HuH-7.5 (cell line): ENCODE measurements around the gene KCNQ2.

Experiments used
- DNase-seq: peaks from one replicate; pipeline ENCODE4 v3.0.0; 2011; ENCODE audit warnings: low spot score

Gene KCNQ2

DNA sequence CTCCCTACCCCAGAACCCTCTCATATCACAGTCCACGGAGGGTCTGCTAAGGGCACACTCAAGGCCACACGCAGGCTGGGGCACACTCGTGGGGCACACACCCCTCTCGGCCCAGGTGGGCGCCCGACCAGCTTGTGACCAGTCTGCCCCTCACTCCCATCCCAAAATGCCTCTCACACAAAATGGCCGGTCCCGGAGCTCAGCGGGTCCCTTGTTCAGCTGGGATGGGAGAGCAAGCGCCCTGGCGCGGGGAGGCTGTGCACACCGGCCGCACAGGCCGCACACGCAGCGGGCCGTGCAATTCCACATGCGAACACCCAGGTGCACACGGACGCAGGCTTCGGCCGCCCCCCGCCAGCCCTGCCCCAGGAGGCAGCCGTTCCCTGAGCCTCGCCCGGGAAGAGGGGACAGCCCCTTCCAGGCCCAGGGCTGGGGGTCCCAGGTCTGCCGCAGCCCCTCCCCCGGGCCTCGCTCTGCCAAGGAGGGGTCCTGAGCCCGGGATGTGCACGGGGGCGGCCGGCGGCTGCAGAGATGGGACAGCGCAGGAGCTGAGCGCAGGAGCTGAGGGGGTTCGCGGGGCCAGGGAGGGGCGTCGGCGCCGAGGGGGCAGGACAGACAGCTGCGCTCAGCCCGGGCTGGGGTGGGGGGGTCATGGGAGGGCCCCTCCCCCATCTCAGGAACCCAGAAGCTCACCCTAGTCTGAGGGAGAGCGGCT is 1.3 kb downstream of the KCNQ2 start:
- DNase-seq = no peak

DNA sequence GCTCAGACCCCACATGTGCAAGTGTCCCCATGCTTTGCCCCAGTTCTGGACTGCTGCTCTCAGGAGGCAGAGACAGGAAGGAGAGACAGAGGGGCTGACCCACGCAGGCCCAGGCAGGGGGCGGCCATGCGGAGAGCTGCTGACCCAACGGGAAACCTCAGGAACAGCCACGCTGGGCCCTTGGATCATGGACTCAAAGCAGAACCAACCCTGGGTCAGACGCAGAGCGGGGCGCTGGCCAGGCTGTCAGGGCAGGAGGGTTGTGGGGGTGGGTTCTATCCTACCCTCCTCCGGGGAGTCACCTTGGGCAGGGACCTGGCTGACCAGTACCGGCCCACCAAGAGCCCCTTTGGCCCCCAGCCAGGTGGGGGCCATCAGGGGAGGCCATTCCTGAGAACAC is 2.0 kb downstream of the KCNQ2 start:
- DNase-seq = no peak

DNA sequence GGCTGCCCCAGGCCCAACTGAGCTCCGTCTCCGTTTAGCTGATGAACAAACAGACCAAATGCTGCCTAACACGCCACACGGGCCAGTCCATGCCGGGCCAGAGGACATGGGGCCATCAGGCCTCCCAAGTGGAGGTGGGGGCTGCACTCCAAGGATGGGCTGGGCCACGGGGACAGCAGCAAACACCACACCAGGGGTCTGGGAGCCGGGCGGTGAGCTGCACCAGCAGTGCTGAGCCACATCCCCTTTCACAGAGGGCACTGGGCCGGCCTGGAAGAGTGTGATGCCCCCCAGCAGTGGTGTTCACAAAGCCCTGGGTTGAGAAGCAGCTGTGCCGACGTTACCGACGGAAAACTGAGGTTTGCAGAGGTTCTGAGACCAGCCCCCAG is 2.7 kb downstream of the KCNQ2 start:
- no peak for DNase-seq

DNA sequence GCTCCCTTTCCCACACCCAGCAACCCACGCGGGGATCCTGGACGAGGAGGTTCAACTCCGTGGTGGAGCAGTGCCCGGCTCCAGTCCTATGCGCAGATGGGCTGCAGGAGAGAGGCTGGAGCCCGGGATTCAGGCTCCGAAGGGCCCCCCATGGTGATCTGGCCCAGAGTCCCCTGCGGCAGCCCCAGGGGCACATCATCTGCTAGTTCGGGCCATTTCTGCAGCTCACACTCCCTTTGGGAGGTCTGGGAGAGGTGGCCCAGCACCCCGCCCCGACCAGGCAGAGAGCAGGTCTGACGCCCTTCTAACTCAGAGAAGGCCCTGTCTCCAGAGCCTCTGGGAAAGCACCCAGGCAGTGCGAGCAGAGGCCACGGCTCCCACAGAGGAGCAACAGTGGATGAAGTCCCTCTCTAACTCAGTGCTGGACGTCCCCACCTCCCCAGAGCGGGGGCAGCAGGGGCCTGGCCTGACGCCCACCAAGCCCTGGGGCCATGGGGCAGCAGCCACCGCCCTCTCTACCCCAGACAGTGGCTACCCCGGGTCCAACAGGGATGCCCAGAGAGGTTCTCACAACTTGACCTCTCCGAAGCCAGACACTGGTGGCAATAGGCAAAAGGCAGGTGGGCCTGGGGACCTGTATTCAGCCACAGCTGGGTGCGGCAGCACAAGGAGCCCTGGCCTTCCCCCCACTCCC is 3.3 kb downstream of the KCNQ2 start:
- no peak for DNase-seq

DNA sequence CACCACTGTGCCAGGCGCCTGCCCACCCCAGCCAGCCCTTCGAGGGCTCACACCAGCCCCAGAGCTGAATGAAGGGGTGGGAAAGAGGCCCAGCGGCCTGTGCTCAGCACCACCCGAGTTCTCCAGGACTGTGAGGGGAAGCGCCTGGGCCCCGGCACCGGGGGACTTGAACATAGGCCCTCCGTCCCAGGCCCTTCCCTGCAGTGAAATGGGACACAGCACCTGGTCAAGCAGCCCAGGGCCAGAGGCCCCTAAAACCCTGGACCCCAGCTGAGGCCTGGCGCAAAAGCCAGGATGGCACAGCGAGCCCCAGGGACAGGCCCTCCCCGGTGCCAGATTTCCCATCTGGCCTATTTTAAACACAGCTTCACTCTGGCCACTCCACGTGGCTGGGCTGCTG is 4.0 kb downstream of the KCNQ2 start:
- no peak for DNase-seq

DNA sequence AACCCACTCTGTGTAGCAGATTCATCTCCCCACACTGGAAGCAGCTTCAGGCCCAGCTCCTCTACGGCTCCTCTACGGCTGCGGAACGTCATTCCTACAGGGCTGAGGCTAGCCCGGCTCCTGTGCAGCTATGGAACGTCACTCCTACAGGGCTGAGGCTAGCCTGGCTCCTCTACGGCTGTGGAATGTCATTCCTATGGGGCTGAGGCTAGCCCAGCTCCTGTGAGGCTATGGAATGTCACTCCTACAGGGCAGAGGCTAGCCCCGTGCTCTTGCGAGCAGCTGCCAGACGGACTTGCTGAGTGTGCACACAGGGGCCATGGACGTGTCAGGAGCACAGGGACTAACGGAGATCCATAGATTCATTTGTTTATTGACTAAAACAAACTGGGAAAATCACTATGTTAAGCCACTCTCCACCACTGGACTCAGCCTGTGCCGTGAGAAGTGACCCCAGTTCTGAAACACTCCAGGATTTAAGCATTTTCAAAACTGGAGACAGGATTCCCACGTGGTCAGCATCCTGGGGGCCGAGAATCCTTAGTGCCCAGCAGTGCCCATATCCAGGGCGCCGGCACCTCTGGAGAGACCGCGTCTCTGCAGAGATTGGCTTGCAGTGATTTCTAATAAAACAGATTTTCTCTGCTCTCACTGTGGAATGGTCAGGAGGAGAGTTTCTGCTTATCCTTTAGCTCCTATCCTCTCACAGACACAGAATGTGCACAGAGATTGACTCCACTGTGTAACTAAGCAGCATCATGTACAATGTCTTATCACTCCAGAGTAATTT is 5.0 kb downstream of the KCNQ2 start:
- no peak for DNase-seq

DNA sequence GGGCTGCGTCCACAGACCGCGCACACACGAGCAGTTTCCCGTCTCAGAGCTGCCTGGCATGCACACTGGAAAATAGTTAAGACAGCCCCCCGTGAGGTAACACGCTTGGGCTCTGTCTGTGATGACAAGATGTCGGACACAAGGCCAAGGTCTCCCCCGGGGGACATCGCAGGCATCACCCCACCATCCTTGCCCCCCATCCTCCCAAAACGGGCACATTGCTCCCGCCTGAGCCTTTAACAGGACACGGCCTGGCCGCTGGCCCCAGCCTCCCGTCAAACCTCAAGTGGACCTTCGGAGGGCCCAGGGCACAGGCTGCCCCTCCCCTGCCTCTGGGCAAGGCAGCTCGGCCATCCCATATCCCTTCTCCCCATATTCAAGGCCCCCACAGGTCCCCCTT is 5.6 kb downstream of the KCNQ2 start:
- DNase-seq = no peak

DNA sequence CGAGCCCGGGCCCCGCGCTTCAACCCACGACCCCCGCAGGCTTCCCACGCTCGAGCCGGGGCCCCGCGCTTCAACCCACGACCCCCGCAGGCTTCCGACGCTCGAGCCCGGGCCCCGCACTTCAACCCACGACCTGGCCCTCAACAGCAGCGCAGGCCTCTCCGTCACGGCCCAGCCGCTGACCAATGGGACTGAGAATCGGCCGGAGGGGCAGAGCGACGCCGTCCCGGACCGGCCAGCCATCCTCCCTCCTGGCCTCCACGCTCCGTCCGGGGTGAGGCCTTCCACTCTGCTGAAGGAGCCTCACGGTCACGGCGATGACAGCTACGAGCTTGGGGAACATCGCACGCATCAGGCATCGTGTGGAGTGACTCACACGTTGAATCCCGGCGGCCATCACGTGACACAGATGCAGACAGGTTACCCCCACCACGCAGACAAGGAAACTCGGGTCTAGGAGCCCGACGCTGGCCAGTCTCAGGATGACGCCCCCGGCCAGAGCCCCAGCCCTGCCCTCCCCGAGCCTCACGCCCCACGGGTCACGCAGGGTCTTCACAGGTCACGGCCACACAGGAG is 6.1 kb downstream of the KCNQ2 start:
- DNase-seq = no peak

DNA sequence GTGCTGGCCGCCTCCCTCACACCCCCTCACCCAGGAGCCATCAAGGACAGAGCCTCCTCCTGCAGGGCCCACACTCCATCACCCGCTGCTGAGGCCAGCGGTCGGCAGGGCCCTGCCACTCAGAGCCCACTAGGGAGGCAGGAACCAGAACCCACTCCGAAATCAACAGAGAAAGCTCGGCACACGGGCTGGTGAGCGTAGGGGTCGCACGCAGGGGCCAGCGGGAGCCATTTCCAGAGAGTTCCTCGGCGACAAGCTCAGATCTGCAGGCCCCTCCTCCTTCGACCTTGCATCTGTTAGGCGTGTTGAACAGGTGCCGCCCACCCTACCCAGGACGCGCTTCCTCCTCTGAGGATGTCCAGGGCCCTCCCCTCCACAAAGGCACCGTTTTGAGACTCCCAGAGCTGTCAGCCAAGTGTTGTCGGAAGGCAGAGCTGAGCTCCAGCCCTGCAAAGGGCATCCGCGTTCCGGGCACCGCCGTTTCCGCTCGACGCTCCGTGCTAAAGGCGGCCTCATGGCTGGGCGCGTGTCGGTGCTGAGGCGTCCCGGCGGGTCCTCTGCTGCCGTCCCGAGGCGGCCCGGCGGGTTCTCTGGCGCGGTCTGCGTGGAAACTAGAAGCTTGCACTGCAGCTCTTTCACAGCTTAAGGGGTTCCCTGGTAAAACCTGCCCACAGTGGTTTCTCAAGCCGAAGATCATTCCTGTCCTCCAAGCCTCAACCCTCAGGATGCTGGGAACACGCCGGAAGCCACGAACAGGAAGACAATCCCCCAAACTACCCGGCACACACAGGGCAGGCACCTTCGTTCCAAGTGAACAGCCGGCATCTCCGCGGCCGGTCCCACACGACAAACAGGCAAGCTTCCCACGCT is 6.8 kb downstream of the KCNQ2 start:
- DNase-seq = no peak

DNA sequence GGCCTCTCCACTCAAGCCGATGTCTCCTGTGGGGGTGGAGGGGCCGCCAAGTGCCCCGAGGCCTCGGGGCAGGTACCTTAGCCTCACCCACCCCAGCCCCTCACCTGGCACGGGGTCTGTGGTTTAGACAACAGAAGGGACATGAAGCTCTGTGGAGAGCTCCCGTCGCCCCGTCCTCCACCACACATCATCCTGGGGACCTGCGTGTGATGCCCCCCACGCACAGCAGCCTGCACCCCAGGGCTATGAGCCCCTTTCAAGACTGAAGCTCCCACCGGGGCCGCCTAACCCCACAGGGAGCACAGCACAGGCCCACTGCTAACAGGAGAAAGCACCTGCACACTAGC is 8.2 kb downstream of the KCNQ2 start:
- no peak for DNase-seq

DNA sequence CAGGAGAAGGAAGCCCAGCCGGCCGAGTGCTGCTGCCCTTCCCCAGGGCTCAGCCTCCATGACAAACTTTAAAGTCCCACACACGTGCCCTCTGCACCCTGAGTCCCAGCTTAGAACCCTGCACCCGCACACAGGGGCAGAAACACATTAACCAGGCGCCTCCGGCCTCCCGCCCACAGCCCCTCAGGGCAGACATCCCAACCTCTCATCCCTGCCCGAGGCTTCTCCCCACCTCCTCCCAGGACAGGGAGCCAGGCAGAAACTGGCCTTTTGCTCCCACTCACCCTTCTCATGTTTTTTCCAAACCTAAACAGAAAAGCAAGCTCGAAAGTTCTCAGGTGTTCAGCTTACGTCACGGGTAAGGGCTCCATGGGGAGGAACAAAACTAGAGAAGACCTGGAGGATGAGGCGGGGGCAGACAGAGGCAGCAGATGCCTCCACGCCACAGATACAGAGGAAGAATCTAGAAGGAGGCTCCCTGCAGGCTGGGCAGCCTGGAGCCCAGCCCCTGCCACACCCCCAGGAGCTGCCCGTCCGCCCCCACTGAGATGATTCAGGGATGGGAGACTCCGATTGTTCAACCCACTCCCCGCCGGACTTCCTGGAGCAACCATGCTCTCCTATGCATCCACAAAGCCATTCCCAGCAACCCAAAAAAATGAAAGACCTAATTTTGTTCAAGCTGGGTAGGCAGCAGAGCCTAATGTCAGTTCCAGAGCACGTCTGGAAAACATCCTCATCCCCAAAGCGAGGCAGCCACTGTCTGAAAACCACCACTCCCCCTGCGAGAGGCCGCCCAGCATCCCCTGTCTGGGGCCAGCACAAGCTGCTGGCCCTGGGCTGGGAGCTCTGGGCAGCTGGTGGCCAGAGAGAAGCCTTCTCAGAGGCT is 8.8 kb downstream of the KCNQ2 start:
- DNase-seq = no peak

DNA sequence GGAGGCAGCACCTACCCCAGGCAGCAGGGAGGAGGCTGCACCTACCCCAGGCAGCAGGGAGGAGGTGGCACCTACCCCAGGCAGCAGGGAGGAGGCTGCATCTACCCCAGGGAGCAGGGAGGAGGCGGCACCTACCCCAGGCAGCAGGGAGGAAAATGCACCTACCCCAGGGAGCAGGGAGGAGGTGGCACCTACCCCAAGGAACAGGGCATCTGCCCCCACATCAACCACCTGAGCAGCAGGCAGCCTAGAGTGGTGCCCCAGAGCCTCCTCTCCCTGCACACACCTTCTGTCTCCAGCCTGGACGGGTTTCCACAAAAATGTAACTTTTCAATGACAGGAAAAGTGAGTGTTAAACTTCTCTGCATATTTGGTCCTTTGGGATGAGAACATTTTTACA is 10.2 kb downstream of the KCNQ2 start:
- no peak for DNase-seq

DNA sequence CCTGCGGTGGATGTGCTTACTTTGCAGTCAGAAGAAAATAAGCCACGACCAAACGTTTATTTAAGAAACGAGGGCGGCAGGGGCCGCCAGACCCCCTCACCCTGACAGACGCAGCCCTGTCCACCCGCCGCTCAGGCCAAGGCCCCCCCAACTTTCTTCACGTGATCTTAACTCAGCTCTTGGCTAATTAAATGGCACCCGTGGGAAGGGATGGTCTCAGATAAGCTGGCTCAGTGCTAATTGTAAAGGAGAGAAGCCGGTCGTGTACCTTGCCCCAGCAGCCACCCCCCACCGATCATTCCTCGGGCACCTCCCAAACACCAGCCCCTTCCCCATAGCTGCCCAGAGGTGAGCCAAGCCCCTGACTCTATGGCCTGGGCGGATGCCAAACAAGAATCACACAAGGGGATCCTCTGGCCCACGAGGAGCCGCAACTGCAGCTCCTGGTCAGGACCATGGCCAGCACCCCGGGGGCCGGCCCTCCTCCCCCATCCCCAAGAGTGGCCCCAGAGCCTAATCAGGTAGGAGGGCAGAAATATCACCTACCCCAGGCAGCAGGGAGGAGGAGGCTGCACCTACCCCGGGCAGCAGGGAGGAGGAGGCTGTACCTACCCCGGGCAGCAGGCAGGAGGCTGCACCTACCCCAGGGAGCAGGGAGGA is 11.2 kb downstream of the KCNQ2 start:
- peak; percentile 79 for DNase-seq

DNA sequence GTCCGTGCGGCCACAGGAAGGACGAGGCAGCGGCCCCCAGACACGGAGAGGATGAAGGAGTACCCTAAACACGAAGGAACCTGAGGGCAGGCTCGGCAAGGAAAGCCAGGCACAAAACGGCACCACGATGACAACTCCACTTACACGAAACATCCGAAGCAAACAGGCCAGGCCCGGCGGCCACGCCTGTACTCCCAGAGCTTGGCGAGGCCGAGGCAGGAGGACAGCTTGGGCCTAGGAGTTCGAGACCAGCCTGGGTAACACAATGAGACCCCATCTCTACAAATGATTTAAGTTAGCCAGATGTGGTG is 13.4 kb downstream of the KCNQ2 start:
- no peak for DNase-seq

DNA sequence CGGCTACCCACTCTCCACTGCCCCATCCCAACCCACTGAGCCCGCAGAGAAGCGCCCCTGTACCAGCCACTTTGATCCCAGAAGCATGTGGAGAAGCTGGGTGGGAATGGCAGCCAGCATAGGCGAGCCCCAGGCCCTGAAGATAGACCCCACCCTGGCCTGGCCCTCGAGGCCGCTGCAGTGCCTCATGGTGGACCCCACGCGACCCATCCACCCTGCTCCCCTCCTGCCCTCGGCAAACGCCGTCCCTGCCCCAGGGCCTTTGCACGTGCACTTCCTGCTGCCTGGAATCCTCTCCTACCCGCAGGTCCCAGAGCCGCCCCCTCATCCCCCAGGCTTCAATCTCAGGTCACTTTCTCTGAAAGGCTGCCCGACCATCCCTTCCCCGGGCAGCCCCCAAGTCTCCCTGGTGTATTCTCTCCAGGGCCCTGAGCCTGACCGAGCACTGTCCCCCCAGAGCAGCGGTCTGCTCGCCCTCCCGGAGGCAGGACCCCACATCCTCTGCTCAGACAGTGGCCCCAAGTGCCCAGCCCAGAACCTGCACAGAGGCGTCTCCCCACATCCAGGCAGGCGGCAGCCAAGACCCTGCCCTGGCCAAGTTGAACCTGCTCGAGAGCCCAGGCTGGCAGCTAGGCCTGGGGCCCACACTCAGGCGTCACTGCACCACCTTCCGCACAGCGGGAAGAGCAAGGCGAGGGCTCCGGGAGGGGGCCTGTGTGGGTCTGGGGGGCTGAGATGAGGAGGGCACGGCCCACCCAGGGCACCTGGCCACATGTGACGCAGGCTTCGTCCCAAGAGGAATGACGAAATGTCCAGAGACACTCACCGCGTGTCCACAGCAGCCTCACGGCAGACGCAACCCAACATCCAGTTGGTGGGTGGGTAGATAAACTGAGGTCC is 14.0 kb downstream of the KCNQ2 start:
- DNase-seq = no peak

DNA sequence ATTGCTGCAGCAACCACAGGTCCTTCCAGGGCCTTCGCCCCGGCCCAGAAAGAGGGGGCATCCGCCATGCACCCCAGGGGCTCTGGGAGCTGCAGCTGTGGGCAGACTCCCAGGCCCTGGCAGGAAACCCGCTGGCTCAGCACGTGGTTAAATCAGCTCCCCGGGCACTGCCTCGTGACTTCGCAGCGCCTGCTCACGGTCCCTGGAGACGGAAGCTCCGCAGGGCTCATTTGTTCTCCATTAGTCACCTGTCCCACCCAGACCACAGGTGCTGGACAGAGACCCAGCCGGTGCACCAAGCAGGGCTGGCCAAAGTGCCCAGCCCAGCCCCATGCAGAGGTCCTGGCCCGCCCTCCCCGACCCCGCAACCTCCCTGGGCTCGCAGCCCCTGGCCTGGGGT is 14.7 kb downstream of the KCNQ2 start:
- no peak for DNase-seq

DNA sequence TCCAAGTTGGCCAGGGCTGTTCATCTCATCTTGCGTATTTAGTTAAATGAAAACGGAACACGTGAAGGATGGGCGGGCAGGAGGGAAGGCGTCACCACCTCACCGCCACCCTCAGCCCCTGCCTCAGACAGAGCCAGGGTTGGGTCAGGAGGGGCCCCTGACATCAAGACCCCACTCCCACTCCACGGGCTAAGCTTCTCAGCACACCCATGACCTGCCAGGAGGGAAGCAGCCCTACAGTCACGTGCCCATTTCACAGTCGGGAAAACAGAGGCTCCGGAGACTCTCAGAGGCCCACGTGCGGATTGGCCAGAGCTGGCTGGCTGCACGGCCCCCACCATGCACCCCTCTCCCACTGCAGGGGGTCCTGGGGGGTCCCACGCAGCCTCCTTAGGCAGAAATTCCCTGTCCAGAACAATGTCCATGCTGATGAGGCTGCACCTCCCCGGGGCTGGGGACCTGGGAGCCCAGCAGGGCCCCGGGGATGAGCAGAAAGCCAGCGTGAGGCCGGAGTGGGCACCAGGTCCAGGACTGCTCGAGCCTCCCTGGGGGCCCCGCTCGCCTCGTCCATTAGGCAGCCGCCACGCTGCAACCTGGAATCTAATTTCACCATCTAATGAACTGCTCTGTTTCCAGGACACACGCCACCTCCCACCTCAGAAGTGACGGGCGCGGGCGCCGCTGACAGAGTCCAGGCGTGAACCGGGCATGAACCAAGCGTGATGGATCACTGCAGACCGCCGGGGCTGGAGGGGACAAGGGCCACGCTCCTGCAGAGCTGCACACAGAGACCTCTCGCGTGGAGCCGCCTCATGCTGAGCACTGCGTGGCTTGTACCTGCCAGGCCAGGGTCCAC is 15.8 kb downstream of the KCNQ2 start:
- no peak for DNase-seq

DNA sequence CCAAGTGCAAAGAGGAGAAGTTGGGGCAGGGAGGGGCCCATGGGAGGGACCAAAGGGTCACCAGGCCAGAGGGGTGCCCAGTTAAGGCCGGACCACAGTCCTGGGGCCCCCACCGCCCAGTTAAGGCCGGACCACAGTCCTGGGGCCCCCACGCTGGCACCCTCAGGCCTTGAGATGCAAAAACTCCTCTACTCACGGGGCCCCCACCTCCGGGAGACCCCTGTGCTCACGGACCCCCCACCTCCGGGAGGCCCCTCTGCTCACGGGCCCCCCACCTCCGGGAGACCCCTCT is 16.9 kb downstream of the KCNQ2 start:
- no peak for DNase-seq
